Measurements from ENCODE around the gene SLC25A39.

DNA sequence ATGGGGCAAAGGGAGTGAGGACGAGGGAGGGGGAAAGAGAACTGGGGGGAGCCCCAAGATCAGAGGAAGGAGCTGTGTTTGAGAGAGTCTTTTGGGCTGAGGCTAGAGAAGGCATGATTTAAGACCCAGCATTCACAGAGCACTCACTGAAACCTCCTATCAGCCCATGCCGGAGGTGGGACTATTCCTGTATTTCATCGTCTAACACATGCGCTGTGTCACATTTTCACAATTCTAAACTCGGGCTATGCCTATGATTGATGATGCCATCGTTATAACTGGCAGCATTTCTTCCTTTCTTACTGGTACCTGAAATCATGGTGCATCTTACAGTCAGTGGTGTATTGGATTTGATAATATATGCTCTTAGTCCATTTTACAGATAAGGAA lies 35.5 kb upstream of the SLC25A39 start:
- no peak for TF ChIP-seq ZNF547 (CRISPR knock-in tag; IDR thresholded peaks at IDR 0.05)
- TF ChIP-seq, protein P1, sequence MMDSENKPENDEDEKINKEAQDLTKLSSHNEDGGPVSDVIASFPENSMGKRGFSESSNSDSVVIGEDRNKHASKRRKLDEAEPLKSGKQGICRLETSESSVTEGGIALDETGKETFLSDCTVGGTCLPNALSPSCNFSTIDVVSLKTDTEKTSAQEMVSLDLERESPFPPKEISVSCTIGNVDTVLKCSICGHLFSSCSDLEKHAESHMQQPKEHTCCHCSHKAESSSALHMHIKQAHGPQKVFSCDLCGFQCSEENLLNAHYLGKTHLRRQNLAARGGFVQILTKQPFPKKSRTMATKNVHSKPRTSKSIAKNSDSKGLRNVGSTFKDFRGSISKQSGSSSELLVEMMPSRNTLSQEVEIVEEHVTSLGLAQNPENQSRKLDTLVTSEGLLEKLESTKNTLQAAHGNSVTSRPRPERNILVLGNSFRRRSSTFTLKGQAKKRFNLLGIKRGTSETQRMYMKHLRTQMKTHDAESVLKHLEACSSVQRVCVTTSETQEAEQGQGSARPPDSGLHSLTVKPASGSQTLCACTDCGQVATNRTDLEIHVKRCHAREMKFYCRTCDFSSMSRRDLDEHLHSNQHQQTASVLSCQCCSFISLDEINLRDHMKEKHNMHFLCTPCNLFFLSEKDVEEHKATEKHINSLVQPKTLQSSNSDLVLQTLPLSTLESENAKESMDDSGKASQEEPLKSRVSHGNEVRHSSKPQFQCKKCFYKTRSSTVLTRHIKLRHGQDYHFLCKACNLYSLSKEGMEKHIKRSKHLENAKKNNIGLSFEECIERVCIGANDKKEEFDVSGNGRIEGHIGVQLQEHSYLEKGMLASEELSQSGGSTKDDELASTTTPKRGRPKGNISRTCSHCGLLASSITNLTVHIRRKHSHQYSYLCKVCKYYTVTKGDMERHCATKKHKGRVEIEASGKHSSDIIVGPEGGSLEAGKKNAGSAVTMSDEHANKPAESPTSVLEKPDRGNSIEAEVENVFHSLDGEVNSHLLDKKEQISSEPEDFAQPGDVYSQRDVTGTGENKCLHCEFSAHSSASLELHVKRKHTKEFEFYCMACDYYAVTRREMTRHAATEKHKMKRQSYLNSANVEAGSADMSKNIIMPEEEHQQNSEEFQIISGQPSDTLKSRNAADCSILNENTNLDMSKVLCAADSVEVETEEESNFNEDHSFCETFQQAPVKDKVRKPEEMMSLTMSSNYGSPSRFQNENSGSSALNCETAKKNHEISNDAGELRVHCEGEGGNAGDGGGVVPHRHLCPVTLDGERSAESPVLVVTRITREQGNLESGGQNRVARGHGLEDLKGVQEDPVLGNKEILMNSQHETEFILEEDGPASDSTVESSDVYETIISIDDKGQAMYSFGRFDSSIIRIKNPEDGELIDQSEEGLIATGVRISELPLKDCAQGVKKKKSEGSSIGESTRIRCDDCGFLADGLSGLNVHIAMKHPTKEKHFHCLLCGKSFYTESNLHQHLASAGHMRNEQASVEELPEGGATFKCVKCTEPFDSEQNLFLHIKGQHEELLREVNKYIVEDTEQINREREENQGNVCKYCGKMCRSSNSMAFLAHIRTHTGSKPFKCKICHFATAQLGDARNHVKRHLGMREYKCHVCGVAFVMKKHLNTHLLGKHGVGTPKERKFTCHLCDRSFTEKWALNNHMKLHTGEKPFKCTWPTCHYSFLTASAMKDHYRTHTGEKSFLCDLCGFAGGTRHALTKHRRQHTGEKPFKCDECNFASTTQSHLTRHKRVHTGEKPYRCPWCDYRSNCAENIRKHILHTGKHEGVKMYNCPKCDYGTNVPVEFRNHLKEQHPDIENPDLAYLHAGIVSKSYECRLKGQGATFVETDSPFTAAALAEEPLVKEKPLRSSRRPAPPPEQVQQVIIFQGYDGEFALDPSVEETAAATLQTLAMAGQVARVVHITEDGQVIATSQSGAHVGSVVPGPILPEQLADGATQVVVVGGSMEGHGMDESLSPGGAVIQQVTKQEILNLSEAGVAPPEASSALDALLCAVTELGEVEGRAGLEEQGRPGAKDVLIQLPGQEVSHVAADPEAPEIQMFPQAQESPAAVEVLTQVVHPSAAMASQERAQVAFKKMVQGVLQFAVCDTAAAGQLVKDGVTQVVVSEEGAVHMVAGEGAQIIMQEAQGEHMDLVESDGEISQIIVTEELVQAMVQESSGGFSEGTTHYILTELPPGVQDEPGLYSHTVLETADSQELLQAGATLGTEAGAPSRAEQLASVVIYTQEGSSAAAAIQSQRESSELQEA (CRISPR knock-in tag; IDR thresholded peaks at IDR 0.05; ENCODE audit: not compliant biosample characterization): no peak
- no peak for TF ChIP-seq SPEN (CRISPR knock-in tag; IDR thresholded peaks at IDR 0.05; ENCODE audit: low read depth)
- TF ChIP-seq RELA (CRISPR knock-in tag; IDR thresholded peaks at IDR 0.05): no peak
- no peak for TF ChIP-seq JUND (CRISPR knock-in tag; IDR thresholded peaks at IDR 0.05)
- TF ChIP-seq, protein P2, sequence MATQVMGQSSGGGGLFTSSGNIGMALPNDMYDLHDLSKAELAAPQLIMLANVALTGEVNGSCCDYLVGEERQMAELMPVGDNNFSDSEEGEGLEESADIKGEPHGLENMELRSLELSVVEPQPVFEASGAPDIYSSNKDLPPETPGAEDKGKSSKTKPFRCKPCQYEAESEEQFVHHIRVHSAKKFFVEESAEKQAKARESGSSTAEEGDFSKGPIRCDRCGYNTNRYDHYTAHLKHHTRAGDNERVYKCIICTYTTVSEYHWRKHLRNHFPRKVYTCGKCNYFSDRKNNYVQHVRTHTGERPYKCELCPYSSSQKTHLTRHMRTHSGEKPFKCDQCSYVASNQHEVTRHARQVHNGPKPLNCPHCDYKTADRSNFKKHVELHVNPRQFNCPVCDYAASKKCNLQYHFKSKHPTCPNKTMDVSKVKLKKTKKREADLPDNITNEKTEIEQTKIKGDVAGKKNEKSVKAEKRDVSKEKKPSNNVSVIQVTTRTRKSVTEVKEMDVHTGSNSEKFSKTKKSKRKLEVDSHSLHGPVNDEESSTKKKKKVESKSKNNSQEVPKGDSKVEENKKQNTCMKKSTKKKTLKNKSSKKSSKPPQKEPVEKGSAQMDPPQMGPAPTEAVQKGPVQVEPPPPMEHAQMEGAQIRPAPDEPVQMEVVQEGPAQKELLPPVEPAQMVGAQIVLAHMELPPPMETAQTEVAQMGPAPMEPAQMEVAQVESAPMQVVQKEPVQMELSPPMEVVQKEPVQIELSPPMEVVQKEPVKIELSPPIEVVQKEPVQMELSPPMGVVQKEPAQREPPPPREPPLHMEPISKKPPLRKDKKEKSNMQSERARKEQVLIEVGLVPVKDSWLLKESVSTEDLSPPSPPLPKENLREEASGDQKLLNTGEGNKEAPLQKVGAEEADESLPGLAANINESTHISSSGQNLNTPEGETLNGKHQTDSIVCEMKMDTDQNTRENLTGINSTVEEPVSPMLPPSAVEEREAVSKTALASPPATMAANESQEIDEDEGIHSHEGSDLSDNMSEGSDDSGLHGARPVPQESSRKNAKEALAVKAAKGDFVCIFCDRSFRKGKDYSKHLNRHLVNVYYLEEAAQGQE (IDR thresholded peaks at IDR 0.05; ENCODE audit: borderline replicate concordance in 1 of 2, low read depth in 1 of 2, low read length in 2 of 2): no peak
- no peak for TF ChIP-seq HHEX (CRISPR knock-in tag; IDR thresholded peaks at IDR 0.05)
